ENCODE data around the gene PRG2. TPM values are rescaled to one million over a fixed set of nuclear protein-coding genes. Genes with fewer than 3 reads are reported as not detected.

PRG2 gene
- total and polyA plus RNA-seq, 9 of the 15 experiments (the other 6 are each of a cell fraction or from before 2014, with no cell fraction given) = 1.8 to 78.0 (median 26.6) TPM

DNA sequence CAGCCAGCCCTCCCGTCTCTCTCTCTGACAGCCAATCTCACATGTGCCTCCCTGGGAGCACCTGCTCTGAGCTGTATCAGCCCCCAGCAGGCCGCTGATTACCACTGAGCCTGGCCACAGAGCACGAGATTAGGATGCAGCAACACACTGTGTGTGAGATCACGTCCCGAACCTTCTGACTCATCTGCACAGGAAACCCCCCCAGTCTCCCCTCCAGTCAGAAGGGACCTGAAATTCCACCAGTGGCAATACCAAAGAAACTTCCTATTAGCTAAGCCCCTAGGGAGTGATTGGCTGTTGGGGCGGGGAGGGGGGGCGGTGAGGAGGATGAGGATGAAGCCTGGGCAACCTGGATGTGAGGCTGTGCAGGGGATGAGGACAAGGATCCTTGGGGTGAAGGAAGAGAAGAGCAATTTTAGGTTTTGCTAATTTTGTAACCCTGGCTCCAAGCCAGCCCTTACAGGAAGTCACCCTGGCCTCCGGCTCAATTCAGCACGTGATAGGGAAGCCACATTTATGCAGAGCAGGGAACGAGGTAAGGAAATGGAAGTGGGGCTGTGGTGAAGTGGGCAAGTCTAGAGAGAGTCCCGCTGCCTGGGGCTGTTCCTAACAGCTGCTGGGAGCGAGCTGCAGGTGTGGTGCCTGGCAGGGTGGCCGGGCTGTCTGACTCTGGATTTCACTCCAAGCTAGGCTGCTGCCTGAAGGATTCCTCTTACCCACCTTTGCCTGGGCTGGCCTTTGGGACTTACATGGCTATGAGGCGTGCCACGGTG lies 34.5 kb upstream of the PRG2 start (continued):
- TF ChIP-seq, protein P1, sequence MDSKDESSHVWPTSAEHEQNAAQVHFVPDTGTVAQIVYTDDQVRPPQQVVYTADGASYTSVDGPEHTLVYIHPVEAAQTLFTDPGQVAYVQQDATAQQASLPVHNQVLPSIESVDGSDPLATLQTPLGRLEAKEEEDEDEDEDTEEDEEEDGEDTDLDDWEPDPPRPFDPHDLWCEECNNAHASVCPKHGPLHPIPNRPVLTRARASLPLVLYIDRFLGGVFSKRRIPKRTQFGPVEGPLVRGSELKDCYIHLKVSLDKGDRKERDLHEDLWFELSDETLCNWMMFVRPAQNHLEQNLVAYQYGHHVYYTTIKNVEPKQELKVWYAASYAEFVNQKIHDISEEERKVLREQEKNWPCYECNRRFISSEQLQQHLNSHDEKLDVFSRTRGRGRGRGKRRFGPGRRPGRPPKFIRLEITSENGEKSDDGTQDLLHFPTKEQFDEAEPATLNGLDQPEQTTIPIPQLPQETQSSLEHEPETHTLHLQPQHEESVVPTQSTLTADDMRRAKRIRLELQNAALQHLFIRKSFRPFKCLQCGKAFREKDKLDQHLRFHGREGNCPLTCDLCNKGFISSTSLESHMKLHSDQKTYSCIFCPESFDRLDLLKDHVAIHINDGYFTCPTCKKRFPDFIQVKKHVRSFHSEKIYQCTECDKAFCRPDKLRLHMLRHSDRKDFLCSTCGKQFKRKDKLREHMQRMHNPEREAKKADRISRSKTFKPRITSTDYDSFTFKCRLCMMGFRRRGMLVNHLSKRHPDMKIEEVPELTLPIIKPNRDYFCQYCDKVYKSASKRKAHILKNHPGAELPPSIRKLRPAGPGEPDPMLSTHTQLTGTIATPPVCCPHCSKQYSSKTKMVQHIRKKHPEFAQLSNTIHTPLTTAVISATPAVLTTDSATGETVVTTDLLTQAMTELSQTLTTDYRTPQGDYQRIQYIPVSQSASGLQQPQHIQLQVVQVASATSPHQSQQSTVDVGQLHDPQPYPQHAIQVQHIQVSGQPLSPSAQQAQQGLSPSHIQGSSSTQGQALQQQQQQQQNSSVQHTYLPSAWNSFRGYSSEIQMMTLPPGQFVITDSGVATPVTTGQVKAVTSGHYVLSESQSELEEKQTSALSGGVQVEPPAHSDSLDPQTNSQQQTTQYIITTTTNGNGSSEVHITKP (IDR thresholded peaks at IDR 0.05; ENCODE audit: partially characterized antibody) = peak; percentile 27
- TF ChIP-seq ZNF311 (CRISPR knock-in tag; IDR thresholded peaks at IDR 0.05) (peak; percentile 58; the same call in 1 of the 2 replicates), EGR1 (conservative IDR thresholded peaks at IDR 0.05) (no peak), MCM7 (IDR thresholded peaks at IDR 0.05) (no peak), NFIC (IDR thresholded peaks at IDR 0.05) (peak; percentile 96), FOXA1 (IDR thresholded peaks at IDR 0.05; ENCODE audit: borderline replicate concordance) (no peak), TBP (optimal IDR thresholded peaks at IDR 0.05; ENCODE audit: low read depth, low read length) (peak; percentile 54), KLF10 (CRISPR knock-in tag; IDR thresholded peaks at IDR 0.05) (no peak), XRCC5 (IDR thresholded peaks at IDR 0.05; ENCODE audit: low read depth, low read length) (peak; percentile 75), LEF1 (IDR thresholded peaks at IDR 0.05) (peak; percentile 97), DIDO1 (tag; IDR thresholded peaks at IDR 0.05; ENCODE audit: low read depth) (peak; percentile 13; the same call in 1 of the 2 replicates), ZFX (CRISPR knock-in tag; IDR thresholded peaks at IDR 0.05) (peak; percentile 82), SAP30 (IDR thresholded peaks at IDR 0.05; ENCODE audit: borderline replicate concordance, insufficient read depth, low read depth, low read length, poor library complexity, severe bottlenecking) (peak; percentile 53), FIP1L1 (IDR thresholded peaks at IDR 0.05; ENCODE audit: low read depth, low read length, poor library complexity, severe bottlenecking) (no peak), CBX1 (IDR thresholded peaks at IDR 0.05; ENCODE audit: low read depth) (no peak), POLR3A (IDR thresholded peaks at IDR 0.05; ENCODE audit: borderline replicate concordance, extremely low read depth, insufficient read depth, insufficient read length) (no peak), ELF1 (tag; IDR thresholded peaks at IDR 0.05) (peak; percentile 79)
- TF ChIP-seq, protein P2, sequence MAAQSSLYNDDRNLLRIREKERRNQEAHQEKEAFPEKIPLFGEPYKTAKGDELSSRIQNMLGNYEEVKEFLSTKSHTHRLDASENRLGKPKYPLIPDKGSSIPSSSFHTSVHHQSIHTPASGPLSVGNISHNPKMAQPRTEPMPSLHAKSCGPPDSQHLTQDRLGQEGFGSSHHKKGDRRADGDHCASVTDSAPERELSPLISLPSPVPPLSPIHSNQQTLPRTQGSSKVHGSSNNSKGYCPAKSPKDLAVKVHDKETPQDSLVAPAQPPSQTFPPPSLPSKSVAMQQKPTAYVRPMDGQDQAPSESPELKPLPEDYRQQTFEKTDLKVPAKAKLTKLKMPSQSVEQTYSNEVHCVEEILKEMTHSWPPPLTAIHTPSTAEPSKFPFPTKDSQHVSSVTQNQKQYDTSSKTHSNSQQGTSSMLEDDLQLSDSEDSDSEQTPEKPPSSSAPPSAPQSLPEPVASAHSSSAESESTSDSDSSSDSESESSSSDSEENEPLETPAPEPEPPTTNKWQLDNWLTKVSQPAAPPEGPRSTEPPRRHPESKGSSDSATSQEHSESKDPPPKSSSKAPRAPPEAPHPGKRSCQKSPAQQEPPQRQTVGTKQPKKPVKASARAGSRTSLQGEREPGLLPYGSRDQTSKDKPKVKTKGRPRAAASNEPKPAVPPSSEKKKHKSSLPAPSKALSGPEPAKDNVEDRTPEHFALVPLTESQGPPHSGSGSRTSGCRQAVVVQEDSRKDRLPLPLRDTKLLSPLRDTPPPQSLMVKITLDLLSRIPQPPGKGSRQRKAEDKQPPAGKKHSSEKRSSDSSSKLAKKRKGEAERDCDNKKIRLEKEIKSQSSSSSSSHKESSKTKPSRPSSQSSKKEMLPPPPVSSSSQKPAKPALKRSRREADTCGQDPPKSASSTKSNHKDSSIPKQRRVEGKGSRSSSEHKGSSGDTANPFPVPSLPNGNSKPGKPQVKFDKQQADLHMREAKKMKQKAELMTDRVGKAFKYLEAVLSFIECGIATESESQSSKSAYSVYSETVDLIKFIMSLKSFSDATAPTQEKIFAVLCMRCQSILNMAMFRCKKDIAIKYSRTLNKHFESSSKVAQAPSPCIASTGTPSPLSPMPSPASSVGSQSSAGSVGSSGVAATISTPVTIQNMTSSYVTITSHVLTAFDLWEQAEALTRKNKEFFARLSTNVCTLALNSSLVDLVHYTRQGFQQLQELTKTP (IDR thresholded peaks at IDR 0.05; ENCODE audit: low read depth in 1 of 2, partially characterized antibody in 2 of 2) = peak in 1 of 2 experiments; percentile 91
- TF ChIP-seq, protein P3, sequence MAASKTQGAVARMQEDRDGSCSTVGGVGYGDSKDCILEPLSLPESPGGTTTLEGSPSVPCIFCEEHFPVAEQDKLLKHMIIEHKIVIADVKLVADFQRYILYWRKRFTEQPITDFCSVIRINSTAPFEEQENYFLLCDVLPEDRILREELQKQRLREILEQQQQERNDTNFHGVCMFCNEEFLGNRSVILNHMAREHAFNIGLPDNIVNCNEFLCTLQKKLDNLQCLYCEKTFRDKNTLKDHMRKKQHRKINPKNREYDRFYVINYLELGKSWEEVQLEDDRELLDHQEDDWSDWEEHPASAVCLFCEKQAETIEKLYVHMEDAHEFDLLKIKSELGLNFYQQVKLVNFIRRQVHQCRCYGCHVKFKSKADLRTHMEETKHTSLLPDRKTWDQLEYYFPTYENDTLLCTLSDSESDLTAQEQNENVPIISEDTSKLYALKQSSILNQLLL (CRISPR knock-in tag; IDR thresholded peaks at IDR 0.05; ENCODE audit: borderline replicate concordance) = no peak

Measured in K562 (cell line).